22Rv1 (cell line): ENCODE results near the gene GASK1A.

ENCODE experiments used
- H3K27ac ChIP-seq: fragments of 450-650 bp; 2 replicates; pipeline ENCODE4 v1.5.1; 2017
- CTCF ChIP-seq: fragments of 450-650 bp; IDR thresholded peaks from 2 replicates; pipeline ENCODE4 v1.5.1; 2017; ENCODE audit warnings: mild to moderate bottlenecking
- ZFX ChIP-seq: fragments of 450-650 bp; IDR thresholded peaks from 2 replicates; pipeline ENCODE4 v1.6.1; 2017; ENCODE audit warnings: antibody characterized with exemption, borderline replicate concordance

The GASK1A gene

GRCh38 chr3:43022121-43022520, 43.0 kb downstream of the GASK1A start:
- TF ChIP-seq CTCF (no peak), ZFX (no peak)

GRCh38 chr3:43023066-43023465, 44.0 kb downstream of the GASK1A start:
- TF ChIP-seq ZFX, result no peak
- no peak for TF ChIP-seq CTCF
- H3K27ac ChIP-seq, result no peak overlapping the region

More at GRCh38 chr3:43022121-43022520, 43.0 kb downstream of the GASK1A start:
- no peak overlapping the region for H3K27ac ChIP-seq

DNA sequence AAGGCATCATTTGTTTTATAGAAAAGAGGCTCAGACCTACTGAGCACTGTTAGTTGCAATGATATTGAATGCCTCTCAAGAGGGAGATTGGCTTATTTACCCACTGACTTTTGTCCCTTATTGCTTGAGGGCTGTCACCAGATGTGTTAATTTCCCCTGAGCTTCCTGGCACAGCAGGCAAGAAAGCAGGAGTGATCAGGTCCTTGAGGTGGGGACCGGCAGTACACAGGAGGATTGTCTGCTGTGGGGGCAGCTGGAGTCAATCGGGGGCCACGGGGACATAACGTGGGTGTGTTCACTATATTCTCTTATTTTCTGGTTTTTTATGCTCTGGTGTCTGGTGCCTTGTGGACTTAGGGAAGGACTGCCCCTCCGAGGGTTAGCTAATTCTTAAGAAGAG, 44.6 kb downstream of the GASK1A start:
- no peak overlapping the region for H3K27ac ChIP-seq
- no peak for TF ChIP-seq CTCF
- TF ChIP-seq ZFX, result no peak

DNA sequence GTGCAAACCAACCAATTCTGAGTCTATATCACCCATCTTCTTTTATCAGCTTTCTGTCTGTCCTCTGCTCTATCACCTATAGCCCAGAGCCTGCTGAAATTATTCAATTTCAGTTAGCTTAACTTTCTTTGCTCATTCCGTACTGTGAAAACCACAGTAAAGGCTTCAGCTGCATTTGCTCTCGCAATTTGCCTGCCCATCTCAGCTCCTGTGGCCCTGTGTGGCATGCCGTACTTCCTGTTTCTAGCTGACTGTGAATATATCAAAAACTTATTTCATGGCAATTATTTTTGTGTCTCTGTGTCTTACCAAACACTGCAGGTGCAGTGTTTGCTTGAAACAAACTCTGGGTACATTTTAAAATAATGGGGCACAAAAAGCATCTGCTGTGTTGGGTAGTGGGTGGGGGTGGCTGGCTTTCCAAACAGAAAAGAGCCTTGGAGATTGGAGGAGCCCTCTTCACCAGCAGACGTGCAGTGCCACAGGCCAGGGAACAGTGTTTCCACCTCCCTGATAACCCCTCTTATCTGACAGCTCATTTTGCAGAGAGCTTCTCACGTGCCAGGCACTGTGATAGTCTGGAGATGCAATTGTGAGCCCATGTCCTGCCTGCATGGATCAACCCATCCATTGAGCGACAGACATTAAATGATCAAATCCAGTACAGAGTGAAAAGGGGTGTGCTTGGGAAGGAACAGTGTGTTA, 45.2 kb downstream of the GASK1A start:
- TF ChIP-seq CTCF, result no peak
- no peak for TF ChIP-seq ZFX
- H3K27ac ChIP-seq, result no peak overlapping the region

- H3K27ac ChIP-seq, result no peak overlapping the region
- TF ChIP-seq CTCF (no peak), ZFX (no peak)
These were observed 46.3 kb downstream of the GASK1A start for GRCh38 chr3:43025423-43025822.

DNA sequence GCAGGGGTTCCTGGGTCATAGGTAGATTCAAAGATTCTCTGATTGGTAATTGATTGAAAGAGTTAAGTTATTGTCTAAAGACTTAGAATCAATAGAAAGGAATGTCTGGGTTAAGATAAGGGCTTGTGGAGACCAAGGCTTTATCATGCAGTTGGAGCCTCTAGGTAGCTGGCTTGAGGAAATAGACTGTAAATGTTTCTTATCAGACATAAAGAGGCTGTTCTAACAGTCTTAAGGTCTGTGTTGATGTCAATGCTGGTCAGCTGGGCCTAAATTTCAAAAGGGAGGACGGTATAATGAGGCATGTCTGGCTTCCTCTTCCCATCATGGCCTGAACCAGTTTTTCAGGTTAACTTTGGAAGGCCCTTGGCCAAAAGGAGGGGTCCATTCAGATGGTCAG, 48.9 kb downstream of the GASK1A start:
- no peak for TF ChIP-seq CTCF
- no peak for TF ChIP-seq ZFX
- H3K27ac ChIP-seq, result no peak overlapping the region

GRCh38 chr3:43028678-43029490, 49.8 kb downstream of the GASK1A start:
- TF ChIP-seq CTCF, result no peak
- no peak for TF ChIP-seq ZFX

More at GRCh38 chr3:43028678-43029490, 49.8 kb downstream of the GASK1A start:
- H3K27ac ChIP-seq, result no peak overlapping the region
